HG03571 (cell line): Measurements from ENCODE around the gene FIP1L1.
"Not testable (repeated sequence)": the region's sequence is repeated elsewhere in the genome, so short reads cannot be mapped to it uniquely, and the experiment has no call there.

ENCODE experiments used
- ATAC-seq: cut with Tn5 transposase; IDR thresholded peaks from one replicate; pipeline ENCODE4 v1.9.1; 2021; ENCODE audit not compliant: unreplicated experiment

Gene FIP1L1

DNA sequence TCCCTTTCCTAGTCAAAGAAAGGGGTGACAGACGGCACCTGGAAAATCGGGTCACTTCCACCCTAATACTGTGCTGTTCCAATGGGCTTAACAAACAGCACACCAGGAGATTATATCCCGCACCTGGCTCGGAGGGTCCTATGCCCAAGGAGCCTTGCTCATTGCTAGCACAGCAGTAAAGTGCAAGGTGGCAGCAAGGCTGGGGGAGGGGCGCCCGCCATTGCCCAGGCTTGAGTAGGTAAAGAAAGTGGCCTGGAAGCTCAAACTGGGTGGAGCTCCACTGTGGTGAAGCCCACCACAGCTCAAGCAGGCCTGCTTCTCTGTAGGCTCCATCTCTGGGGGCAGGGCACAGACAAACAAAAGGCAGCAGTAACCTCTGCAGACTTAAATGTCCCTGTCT lies 89.1 kb downstream of the FIP1L1 start:
- ATAC-seq: not testable (repeated sequence)

DNA sequence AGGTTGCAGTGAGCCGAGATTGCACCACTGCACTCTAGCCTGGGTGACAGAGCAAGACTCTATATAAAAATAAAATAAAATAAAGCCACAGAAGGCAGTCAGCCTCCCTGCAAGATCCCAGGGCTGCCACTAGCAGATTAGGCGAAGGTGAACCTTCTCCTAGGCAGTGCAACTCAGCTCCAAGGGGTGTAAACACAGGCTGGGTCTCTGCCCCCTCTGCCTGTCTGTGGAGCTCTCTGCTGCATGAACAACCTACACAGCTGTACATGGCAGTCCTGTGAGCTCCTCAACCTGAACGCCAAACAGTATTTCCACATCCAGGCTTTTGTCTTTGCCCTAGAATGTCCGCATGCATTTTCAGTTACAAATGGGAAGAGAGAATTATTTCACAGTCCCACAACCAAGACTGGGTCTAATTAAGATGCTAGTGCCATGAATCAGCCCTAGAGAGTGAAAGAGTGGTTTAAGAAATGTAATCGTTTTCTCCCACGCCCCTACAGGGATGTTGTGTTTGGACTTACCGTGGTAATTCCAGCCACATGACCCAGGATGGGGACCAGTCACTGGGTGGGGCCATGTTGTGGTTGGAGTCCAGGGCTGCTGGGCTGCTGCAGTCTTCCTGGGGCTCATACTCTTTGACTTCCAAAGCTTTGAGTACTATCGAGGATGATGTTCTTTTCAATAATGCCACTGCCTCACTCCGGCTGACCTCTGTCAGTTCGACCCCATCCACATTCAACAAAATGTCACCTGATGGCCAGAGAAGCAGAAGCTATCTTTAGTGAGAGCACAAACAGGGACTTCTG lies 99.0 kb downstream of the FIP1L1 start:
- ATAC-seq: no peak

DNA sequence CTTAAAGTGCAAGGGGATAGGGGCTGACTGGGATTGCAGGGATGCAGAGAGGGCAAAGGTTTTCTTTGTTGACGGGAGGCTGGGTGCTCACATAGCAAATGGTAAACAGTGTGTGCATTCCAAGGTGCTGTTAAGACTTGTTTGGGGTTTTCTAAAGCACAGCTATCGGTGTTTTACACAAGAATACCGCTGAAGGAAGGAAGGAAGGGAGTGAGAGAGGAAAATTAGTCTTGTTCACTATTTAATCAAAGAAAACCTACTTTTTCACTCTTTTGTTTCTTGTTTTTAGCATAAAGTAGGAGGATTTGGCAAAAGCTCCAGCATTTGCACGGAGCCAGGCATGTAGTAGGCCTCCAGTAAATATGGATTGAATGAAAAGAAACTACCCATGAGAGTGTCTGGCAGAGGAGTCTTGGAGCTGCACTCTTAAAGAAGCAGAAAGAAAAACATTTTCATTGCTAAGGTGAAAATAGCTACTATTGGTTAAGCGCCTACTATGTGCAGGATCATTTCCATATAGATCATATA lies 99.7 kb downstream of the FIP1L1 start:
- ATAC-seq: no peak

DNA sequence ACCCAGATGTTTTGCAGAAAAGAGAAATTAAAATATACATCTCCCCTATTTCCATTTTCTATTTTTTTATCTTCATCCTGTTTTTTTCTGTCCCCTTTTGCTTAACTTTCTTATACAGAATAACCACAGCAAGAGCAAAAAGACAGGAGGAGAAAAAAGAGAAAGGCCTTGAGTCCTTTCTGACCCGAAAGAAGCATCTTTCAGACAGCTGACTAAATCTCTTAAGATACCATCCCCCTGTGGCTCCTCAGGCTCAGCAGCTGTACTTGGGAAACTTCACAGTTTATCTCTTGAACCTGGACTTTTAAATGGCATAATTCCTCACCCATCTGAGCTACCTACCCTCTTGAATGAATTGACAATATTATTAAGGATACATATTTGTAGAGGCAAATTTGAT lies 100.2 kb downstream of the FIP1L1 start:
- no peak for ATAC-seq

DNA sequence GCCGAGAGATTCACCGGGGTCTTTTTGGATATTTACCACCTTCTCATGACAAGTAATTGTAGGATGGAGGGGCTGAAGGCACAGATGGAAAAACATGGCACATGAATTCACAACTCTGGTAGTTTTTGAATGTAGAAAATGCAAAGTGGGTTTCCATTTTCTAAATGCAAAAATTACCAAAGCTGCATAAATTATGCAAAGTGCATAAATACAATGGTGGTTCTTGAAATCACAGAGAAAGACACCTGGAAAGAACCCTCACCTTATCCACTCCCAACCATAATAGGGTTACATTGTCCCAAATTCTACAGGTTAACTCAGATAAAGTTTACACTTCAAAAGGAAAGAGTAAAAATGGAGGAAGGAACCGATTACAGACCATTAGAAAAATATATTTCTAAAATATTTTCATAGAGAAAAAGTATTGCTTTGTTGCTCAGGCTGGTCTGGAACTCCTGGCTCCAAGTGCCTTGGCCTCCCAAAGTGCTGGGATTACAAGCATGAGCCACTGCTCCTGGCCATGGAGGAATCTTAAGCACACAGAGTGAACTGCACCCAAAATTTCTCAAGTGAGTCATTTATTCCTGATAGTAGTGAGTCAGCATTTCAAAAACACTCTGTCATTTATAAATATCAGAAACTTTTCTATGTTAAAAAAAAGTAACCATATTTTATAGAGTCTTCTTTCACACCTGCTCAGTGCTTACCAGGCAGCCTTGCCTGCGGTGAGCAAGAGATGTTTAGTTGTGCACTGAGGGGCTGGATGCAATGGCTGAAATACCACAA lies 101.4 kb downstream of the FIP1L1 start:
- no peak for ATAC-seq

DNA sequence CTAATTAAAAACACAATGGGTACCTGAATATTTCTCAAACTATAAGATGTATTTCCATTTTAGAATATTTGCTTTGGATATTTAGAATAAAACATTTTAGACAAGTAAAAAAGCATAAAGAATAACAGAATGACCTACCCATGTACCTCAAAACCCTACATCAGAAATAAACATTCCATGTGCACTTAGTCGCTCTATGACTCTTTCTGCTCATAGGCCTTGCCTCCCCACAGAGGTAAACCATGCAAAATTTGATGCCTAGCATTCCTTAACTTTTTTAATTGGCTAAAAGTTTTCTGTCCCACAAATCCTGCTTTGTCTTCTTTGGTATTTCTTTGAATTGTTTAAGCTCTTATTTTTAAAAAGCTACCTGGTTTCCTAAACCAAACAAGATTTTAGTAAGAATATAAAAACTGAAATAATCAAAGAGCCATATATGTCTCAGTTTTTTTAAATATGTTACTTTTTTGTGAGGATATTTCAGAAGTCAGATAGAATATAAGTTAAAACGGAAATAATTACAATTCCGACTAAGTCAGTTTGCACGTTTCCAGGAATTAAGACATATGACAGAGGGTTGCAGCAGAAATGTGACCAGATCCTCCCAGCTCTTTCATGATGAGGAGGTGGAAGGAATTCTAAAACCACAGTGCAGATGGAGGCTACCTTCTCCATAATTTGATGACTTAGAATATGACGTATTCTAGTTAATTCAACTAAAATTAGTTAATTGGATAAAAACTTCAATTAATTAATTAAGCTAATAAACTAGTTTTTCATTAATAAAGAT lies 102.5 kb downstream of the FIP1L1 start:
- no peak for ATAC-seq

DNA sequence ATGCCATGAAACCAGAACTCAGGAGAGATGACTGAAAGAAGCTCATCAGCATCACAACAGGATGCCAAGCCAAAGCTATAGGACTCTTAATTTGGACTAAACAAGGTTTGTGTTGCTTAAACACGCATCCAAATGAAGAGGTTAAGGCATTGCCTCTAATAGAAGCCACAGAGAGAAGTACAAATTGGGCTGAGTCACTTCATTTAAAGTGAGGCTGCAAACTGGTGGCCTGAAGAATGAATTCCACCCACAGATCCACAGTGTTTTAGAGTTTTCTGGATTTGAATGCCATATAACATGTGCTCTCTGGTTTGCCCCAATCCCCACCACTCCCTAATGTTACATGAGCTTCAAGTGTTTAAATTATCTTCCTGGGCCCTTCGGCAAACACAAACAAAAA lies 103.5 kb downstream of the FIP1L1 start:
- ATAC-seq: no peak

DNA sequence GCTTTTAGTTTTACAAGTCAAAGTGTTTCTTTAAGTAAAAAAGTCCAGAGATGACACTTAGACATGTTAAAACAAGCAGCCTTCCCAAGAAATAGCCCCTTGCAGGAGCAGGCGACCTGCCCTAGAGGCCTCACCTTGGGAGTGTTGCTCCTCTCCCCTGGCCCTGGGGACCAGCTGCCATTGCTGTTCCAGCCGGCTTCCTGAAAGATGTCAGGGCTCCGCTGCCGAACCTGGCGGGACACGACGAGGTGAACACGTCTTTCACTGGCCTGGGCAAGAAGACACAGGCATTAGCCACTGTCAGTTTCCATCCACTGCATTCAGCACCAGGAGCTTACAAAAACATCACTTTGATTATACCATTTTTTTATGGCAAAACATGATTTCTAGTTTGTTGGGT lies 104.1 kb downstream of the FIP1L1 start:
- ATAC-seq: no peak

DNA sequence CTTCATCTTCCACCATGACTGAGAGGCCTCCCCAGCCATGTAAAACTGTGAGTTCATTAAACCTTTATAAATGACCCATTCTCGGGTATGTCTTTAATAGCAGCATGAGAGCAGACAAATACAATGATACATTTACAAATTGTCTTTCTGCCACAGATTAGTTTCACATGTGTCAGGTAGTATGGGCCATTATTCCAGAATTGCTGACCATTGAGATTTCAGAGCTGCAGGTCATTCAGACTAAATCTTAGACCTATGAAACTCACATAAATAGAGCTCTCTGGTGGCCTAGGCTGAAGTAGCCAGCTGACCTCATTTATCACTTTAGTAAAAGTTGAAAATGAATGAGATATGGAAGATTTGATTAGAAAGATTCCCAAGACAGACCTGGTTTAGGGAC lies 105.8 kb downstream of the FIP1L1 start:
- ATAC-seq: no peak

DNA sequence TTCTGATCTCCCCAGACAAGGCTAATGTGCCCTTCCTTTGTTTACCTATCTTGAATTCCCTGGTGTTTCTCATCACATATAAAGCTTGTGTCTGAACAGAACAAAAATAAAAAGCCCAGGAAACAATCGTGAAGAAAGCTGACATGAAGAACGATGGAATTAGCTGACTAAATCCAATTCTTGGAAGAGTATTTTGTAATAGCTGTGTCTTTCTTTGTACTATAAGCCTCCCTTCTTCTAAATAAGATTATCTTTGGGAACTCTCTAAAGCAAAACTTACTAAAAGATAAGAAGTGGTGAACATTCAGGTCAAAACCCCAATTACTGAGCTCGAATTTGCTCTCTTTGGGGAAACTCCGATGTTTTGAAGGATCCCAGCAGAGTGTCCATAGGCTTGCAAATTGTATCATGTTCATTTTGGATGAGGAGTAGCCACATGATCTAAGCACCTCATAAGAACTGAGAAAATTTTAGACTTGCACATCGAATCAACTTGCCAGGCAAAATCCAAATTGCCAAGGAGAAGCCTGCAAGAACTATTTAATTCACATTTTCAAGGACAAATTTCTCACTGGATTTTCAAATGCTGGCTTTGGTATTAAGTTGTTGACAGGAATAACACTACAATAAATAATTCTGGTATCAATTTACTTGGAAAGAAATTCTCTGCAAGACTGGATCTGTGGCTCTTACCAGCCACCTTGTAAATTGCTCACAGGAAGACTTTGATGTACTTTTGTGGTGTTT lies 107.6 kb downstream of the FIP1L1 start:
- ATAC-seq: no peak

DNA sequence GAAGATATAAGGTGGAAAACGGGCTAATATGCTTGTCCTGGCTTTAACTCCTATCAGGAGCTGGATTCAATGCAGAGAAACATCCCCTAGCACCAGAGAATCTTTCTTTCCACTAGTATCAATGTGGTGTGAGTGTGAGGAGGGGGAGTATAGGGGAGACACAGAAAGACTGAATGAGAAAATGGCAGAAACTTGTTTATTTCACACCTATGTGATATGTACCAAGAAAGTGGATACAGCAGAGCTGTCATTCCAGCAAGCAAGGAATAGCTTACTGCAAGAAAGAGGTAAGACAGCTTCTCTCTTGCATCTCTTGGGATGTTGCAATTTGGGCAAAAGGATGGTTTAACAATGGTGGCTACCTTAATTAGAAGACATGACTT lies 108.2 kb downstream of the FIP1L1 start:
- ATAC-seq: no peak

DNA sequence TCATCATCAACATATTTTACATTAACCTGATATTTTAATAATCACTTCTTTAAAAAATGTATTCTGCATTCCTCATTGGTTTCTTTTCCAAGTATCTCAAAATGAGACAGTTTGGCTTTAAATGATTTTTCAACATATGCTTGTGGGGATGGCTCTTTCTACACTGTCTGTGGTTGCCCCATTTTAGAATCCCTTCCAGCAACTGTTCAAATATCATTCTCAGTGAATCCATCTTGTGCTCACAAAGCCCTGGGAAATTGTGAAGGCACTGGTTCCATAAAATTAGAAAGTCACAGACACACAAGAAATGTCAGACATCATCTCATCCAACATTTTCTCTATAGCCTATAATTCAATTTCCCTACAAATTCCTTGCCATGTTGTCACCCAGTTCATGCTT lies 110.3 kb downstream of the FIP1L1 start:
- no peak for ATAC-seq

DNA sequence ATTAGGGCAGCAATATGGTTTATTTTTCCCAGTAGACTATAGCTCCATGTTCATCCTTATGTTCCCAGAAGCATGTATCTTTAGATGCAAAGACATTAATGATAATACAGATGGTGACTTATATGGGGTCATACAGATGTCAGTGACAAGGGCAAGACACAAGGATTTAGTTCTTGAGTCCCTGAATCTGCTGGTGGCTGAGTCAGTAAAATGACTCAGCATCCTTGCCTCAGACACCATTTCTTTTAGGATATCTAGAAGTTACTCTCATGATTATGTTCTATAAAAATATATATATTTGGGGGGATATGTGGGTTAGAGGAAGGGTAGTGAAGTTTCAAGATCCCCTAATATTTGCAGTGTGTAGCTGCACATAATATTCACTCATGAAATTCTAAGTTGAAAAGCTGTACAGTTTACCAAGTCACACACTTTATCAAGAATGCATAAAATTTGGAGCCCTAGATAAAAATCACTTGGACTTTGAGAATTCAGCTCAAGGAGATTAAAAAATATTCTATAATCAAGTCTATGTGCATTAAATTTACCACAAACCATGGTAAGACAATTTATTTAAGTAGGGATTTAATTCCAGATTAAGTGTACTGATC lies 111.9 kb downstream of the FIP1L1 start:
- no peak for ATAC-seq

DNA sequence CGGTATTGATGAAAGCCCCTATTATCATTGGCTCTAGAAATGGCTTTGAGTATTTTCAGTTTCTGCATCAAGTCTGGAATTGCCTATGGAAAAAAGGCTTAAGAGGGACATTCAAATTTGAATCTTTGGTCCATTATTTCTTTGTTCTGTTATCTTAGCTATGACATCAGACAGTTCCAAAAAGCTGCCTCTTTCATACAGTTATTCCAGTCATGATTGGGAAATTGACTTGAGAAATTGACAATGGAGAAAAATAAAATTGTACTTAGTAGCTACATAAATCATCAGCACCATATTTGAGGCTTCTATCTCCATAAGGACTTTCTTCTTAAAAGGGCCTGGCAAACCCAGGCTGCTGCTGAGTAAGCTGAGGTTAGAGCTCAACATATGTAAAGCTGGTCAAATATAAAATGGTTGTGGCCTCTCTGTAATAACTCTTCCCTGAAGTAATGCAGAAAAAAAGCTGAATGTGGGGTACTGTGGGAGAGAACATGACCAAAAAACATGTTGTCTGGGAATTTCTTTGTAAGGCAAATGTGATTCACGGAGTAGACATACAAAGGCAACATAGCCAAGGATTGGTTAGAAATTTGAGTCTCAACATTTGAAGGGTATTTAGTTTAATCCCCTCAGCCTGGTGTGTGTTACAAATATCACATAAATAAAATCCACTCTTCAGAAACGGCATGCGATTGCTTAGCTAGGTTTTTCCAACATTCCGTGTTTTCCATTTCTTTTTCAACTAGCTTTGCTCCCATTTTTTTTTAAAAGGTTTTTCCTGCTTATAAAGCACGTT lies 112.9 kb downstream of the FIP1L1 start:
- ATAC-seq: no peak

DNA sequence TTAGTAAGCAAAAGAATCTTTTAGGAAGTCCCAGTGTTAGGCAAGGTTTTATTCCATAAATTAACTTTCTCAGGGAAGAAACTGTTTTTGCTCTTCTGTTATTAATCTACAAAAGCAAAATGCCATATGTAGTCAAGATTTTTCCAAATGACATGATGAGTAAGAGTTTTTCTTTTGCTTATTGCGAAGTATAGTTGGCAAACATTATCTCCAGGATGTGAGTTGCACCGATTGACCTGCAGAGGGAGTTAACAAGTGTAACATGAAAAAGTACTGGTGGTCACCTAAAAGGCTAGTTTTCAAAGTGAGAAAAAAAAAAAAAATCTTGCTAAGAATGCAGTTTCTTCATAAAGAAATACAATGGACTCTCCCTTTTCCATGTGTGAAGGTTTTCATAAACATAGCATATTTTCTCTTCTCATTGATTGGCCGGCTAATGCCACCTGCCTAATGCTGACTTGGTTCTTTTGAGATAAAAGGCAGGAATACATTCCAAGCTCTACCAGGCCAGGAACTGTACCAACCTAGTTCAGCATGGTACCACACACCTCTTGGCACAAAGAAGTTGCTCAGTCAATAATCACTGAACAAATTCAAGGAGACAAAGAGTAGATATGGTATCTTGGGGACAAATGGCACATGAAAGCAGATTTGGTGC lies 113.7 kb downstream of the FIP1L1 start:
- ATAC-seq: no peak

DNA sequence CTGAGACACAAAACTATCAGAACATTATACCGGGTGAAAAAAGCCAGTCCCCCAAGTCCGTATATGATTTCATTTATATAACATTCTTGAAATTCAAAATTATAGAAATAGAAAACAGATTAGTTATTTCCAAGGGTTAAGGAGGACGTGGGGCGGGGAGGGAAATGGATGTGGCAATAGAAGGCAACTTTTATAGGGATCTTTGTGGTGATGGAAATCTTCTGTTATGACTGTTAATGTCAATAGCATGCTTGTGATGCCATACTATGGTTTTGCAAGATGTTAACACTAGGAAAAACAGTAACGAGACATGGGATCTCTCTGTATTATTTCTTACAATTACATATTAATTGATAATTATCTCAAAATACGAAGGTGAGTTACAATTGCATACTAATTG lies 117.4 kb downstream of the FIP1L1 start:
- ATAC-seq: no peak

DNA sequence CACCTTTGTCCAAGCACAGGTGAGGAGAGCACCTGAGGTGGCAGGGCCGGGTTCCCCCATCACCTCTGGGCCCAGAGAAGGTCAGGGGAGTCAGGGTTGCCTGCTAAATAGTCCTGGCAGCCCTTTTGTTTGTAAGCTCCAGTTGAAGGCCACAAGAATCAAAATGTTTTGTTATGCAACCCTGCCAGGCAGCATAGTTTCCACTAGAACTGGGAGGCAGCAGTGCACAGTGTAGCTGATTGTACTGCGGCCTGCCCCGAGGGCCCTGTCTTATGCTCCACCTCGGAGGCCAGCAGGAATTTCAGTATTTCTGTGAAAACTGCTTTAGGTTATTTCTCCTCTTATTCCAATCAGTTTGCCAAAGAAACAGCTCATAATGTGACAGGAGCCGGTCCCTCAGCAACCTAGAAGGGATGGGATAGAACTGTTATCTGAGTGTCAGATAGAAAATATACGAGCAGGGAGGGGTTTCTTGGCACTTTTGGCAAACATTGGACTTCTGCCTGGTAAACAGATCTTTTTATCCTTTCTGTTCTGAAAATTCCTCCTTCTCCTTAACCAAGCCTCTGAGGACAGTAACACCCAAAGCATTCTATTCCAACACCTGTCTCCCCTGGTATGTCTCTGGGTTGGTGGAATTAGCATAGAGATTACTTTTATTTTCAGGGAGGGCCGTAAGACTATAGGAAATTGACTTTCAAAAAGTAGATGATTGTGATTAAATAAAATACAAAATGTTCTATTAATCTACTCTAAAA lies 120.2 kb downstream of the FIP1L1 start:
- ATAC-seq: no peak

DNA sequence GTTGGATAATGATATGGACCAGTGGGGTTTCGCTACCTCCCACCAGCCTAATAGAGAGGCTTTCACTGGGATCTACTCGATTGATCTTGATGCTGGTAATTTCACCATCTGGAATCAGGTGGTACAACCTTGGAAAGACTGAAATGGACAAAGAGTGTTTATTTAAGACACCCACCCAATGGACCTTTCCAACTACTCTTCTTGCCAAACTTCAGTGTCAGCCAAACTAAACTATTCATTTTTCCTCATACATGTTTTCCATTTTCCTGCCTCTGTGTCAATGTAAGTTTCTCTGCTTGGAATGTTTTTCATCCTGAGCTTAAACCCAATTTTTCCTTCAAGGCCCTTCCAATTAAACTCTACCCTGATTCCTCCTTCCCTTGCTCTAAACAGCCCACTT lies 121.3 kb downstream of the FIP1L1 start:
- no peak for ATAC-seq
